Karpas-422 (cell line): ENCODE results near the gene LY6G5B. TPM values are rescaled to one million over a fixed set of nuclear protein-coding genes. Genes with fewer than 3 reads are reported as not detected.

Experiments
- DNase-seq: peaks from one replicate; pipeline ENCODE4 v3.0.0-alpha.2; 2015
- H2AFZ ChIP-seq: fragments of 200-600 bp; sonication (generic); 2 replicates; pipeline ENCODE4 v1.6.1; 2014; ENCODE audit warnings: antibody characterized with exemption, low read length, mixed read lengths
- H3K27ac ChIP-seq: fragments of 200-600 bp; sonication (generic); 2 replicates; pipeline ENCODE4 v1.5.1; 2014; ENCODE audit warnings: mild to moderate bottlenecking, low read length, moderate library complexity
- H3K27me3 ChIP-seq: fragments of 200-600 bp; sonication (generic); 2 replicates; pipeline ENCODE4 v1.6.1; 2014; ENCODE audit warnings: low read length, mixed read lengths
- H3K36me3 ChIP-seq: fragments of 200-600 bp; sonication (generic); 2 replicates; pipeline ENCODE4 v1.6.1; 2014; ENCODE audit warnings: low read length, mixed read lengths; ENCODE audit not compliant: insufficient read depth
- H3K4me1 ChIP-seq: fragments of 200-600 bp; sonication (generic); 2 replicates; pipeline ENCODE4 v1.6.1; 2014; ENCODE audit warnings: mild to moderate bottlenecking, low read length, mixed read lengths
- H3K4me2 ChIP-seq: fragments of 200-600 bp; sonication (generic); 2 replicates; pipeline ENCODE4 v1.6.1; 2014; ENCODE audit warnings: low read length, low read depth, mild to moderate bottlenecking; ENCODE audit not compliant: poor library complexity, severe bottlenecking
- H3K4me3 ChIP-seq: fragments of 200-600 bp; sonication (generic); 2 replicates; pipeline ENCODE4 v1.5.1; 2014; ENCODE audit warnings: mild to moderate bottlenecking, antibody characterized with exemption, low read length, mixed read lengths
- H3K79me2 ChIP-seq: fragments of 200-600 bp; sonication (generic); 2 replicates; pipeline ENCODE4 v1.6.1; 2014; ENCODE audit warnings: mild to moderate bottlenecking, low read length, mixed read lengths
- H3K9ac ChIP-seq: fragments of 200-600 bp; sonication (generic); 2 replicates; pipeline ENCODE4 v1.6.0; 2014; ENCODE audit warnings: low read length
- H3K9me2 ChIP-seq: fragments of 200-600 bp; sonication (generic), shearing (Covaris generic); replicated peaks from 2 replicates; pipeline ENCODE4 v1.6.0; 2014; ENCODE audit warnings: mild to moderate bottlenecking, low read length, moderate library complexity; ENCODE audit not compliant: insufficient read depth
- H3K9me3 ChIP-seq: fragments of 300-700, 200-600 bp; sonication (generic); 2 replicates; pipeline ENCODE4 v1.6.1; 2014; ENCODE audit warnings: low read length, mixed read lengths
- H4K20me1 ChIP-seq: fragments of 200-600 bp; sonication (generic); 2 replicates; pipeline ENCODE4 v1.6.1; 2014; ENCODE audit warnings: mild to moderate bottlenecking, antibody characterized with exemption, low read length, low read depth; ENCODE audit not compliant: insufficient read depth
- total RNA-seq: library from RNA; depleted of rRNA; stranded (reverse); fragments of >200 nt; shearing (Covaris generic); gene quantifications from 2 replicates; pipeline ENCODE4 v1.2.3, GENCODE V29; 2014; ENCODE audit warnings: low replicate concordance

The LY6G5B gene
- total RNA-seq, 1 experiment from 2014 or later, result 7.3 TPM

DNA sequence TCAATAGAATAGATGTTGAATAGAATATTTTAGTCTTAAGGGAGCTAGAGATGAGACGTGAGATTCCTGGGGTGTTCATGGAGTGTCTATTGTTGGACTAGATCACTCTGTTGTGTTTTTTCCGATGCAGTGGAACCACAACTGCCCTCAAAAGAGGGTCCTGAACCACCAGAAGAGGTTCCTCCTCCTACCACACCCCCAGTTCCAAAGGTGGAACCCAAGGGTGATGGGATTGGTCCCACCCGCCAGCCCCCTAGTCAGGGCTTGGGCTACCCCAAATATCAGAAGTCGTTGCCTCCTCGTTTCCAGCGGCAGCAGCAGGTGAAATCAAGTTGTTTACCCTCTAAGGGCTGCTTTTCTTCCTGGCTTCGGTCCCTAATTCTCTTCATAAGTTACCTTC, 40.8 kb upstream of the LY6G5B start:
- no peak overlapping the region for H2AFZ ChIP-seq
- peaks cover 12% of the 10 kb centered on the region for H3K79me2 ChIP-seq
- H3K9me3 ChIP-seq, result no peaks in the 10 kb centered on the region
- no peaks in the 10 kb centered on the region for H3K9me2 ChIP-seq
- H3K27ac ChIP-seq, result no peak overlapping the region
- peaks cover 73% of the 10 kb centered on the region for H3K36me3 ChIP-seq
- H3K27me3 ChIP-seq, result no peaks in the 10 kb centered on the region
- H3K4me3 ChIP-seq, result no peak overlapping the region
- no peak for DNase-seq
- H3K9ac ChIP-seq, result no peak overlapping the region
- peaks cover under 1% of the 10 kb centered on the region for H3K4me1 ChIP-seq
- peaks cover 35% of the 10 kb centered on the region; the same call in 1 of the 2 replicates for H4K20me1 ChIP-seq
- H3K4me2 ChIP-seq, result no peak overlapping the region

- H3K9me3 ChIP-seq, result no peaks in the 10 kb centered on the region
- H3K27me3 ChIP-seq, result no peaks in the 10 kb centered on the region
- peaks cover 73% of the 10 kb centered on the region for H3K36me3 ChIP-seq
- H3K4me2 ChIP-seq, result no peak overlapping the region
- H2AFZ ChIP-seq, result no peak overlapping the region
- peaks cover 13% of the 10 kb centered on the region for H3K4me1 ChIP-seq
- H3K4me3 ChIP-seq, result no peak overlapping the region
- no peak overlapping the region for H3K9ac ChIP-seq
- no peak for DNase-seq
- H3K79me2 ChIP-seq, result peaks cover 7% of the 10 kb centered on the region
- H4K20me1 ChIP-seq, result peaks cover 40% of the 10 kb centered on the region; the same call in 1 of the 2 replicates
- no peak overlapping the region for H3K27ac ChIP-seq
- H3K9me2 ChIP-seq, result no peaks in the 10 kb centered on the region
Observed at GRCh38 chr6:31630177-31630934, 39.4 kb upstream of the LY6G5B start.

DNA sequence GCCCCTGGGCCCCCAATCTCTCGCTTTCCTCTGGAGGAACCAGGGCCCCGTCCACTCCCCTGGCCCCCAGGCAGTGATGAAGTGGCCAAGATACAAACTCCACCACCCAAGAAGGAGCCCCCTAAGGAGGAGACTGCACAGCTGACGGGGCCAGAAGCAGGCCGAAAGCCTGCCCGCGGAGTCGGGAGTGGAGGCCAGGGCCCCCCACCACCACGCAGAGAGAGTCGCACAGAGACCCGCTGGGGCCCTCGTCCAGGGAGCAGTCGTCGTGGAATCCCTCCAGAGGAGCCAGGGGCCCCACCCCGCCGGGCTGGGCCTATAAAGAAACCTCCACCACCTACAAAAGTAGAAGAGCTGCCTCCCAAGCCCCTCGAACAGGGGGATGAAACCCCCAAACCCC, 38.6 kb upstream of the LY6G5B start:
- Histone ChIP-seq H3K27me3 (no peaks in the 10 kb centered on the region), H3K4me2 (no peak overlapping the region), H3K27ac (no peak overlapping the region), H4K20me1 (peaks cover 37% of the 10 kb centered on the region; the same call in 1 of the 2 replicates), H3K9ac (no peak overlapping the region), H3K4me3 (no peak overlapping the region), H3K9me2 (no peaks in the 10 kb centered on the region), H3K4me1 (peaks cover 22% of the 10 kb centered on the region), H3K9me3 (no peaks in the 10 kb centered on the region), H3K79me2 (no peaks in the 10 kb centered on the region; the same call in 1 of the 2 replicates), H2AFZ (no peak overlapping the region), H3K36me3 (peaks cover 73% of the 10 kb centered on the region)
- no peak for DNase-seq

GRCh38 chr6:31631681-31632278, 38.0 kb upstream of the LY6G5B start:
- Histone ChIP-seq H3K4me3 (no peak overlapping the region), H3K4me2 (no peak overlapping the region), H3K9ac (no peak overlapping the region), H3K36me3 (peaks cover 72% of the 10 kb centered on the region), H3K27me3 (no peaks in the 10 kb centered on the region), H3K9me3 (no peaks in the 10 kb centered on the region), H3K4me1 (peaks cover 28% of the 10 kb centered on the region), H3K27ac (no peak overlapping the region), H3K79me2 (no peaks in the 10 kb centered on the region; the same call in 1 of the 2 replicates), H4K20me1 (peaks cover 34% of the 10 kb centered on the region; the same call in 1 of the 2 replicates), H2AFZ (no peak overlapping the region), H3K9me2 (no peaks in the 10 kb centered on the region)
- no peak for DNase-seq

DNA sequence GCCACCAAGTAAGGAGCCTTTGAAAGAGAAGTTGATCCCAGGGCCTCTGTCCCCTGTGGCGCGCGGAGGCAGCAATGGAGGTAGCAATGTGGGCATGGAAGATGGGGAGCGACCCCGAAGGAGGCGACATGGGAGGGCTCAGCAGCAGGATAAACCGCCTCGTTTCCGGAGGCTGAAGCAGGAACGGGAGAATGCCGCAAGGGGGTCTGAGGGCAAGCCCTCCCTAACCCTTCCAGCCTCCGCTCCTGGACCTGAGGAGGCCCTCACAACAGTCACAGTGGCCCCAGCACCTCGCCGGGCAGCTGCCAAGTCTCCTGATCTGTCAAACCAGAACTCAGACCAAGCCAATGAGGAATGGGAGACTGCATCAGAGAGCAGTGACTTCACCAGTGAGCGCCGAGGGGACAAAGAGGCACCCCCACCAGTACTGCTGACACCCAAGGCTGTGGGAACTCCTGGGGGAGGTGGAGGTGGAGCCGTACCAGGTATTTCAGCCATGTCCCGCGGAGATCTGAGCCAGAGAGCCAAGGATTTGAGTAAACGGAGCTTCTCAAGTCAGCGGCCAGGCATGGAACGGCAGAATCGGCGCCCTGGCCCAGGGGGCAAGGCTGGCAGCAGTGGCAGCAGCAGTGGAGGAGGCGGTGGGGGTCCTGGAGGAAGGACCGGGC, 37.4 kb upstream of the LY6G5B start:
- Histone ChIP-seq H3K36me3 (peaks cover 72% of the 10 kb centered on the region), H2AFZ (no peak overlapping the region), H3K27ac (no peak overlapping the region), H3K4me2 (no peak overlapping the region), H3K9me3 (no peaks in the 10 kb centered on the region), H3K79me2 (no peaks in the 10 kb centered on the region; the same call in 1 of the 2 replicates), H4K20me1 (peaks cover 30% of the 10 kb centered on the region; the same call in 1 of the 2 replicates), H3K9me2 (no peaks in the 10 kb centered on the region), H3K4me3 (no peak overlapping the region), H3K9ac (no peak overlapping the region), H3K27me3 (no peaks in the 10 kb centered on the region), H3K4me1 (peaks cover 34% of the 10 kb centered on the region)
- DNase-seq, result no peak

GRCh38 chr6:31633447-31633846, 36.3 kb upstream of the LY6G5B start:
- no peak overlapping the region for H3K27ac ChIP-seq
- no peak overlapping the region for H3K9ac ChIP-seq
- H3K4me3 ChIP-seq, result no peak overlapping the region
- peaks cover 34% of the 10 kb centered on the region; the same call in 1 of the 2 replicates for H4K20me1 ChIP-seq
- no peak overlapping the region for H2AFZ ChIP-seq
- no peaks in the 10 kb centered on the region for H3K9me2 ChIP-seq
- no peaks in the 10 kb centered on the region for H3K9me3 ChIP-seq
- DNase-seq, result no peak
- peaks cover 44% of the 10 kb centered on the region for H3K4me1 ChIP-seq
- no peaks in the 10 kb centered on the region for H3K27me3 ChIP-seq
- H3K79me2 ChIP-seq, result no peaks in the 10 kb centered on the region; the same call in 1 of the 2 replicates
- peaks cover 69% of the 10 kb centered on the region for H3K36me3 ChIP-seq
- no peak overlapping the region for H3K4me2 ChIP-seq

DNA sequence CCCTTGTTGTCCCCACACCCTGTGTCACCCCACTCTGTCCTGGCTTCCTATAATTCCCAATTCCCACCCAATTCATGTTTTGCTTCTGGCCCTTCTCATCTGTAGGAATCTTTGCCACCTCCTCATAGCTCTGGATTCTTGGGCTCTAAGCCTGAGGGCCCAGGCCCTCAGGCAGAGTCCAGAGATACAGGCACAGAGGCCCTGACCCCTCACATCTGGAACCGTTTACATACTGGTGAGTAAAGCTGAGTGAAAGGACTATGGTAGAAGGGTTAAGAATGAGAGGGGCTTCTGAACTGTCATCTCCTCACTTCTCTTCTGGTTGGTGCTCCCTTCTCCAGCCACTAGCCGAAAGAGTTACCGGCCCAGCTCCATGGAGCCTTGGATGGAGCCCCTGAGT, 35.6 kb upstream of the LY6G5B start:
- no peaks in the 10 kb centered on the region for H3K9me3 ChIP-seq
- H3K36me3 ChIP-seq, result peaks cover 66% of the 10 kb centered on the region
- no peaks in the 10 kb centered on the region for H3K9me2 ChIP-seq
- peaks cover 32% of the 10 kb centered on the region; the same call in 1 of the 2 replicates for H4K20me1 ChIP-seq
- DNase-seq, result no peak
- no peaks in the 10 kb centered on the region for H3K27me3 ChIP-seq
- H2AFZ ChIP-seq, result no peak overlapping the region
- no peak overlapping the region for H3K4me2 ChIP-seq
- peaks cover 45% of the 10 kb centered on the region for H3K4me1 ChIP-seq
- no peaks in the 10 kb centered on the region; the same call in 1 of the 2 replicates for H3K79me2 ChIP-seq
- H3K4me3 ChIP-seq, result no peak overlapping the region
- no peak overlapping the region for H3K9ac ChIP-seq
- no peak overlapping the region for H3K27ac ChIP-seq
